GM23338 (cell line): Measurements from ENCODE around the gene ZMYND8. TPM values are rescaled to one million over a fixed set of nuclear protein-coding genes. Genes with fewer than 3 reads are reported as not detected.

Experiments
- ATAC-seq: fragments of 200-7000 bp; cut with Tn5 transposase; 3 replicates; pipeline ENCODE4 v1.9.1; 2020
- DNase-seq: peaks from one replicate; pipeline ENCODE4 v3.0.0-alpha.2; 2015; ENCODE audit warnings: low spot score
- H2AFZ ChIP-seq: fragments of 200-600 bp; sonication (generic); 2 replicates; pipeline ENCODE4 v1.8.0; 2016; ENCODE audit warnings: antibody characterized with exemption, mild to moderate bottlenecking, moderate library complexity
- H3F3A ChIP-seq: fragments of 200-600 bp; sonication (generic); replicated peaks from 2 replicates; pipeline ENCODE4 v1.8.0; 2017; ENCODE audit warnings: antibody characterized with exemption, mixed run types, low read depth
- H3K27ac ChIP-seq: fragments of 200-600 bp; sonication (generic); 2 replicates; pipeline ENCODE4 v1.6.1; 2016; ENCODE audit warnings: low read depth
- H3K27me3 ChIP-seq: fragments of 200-600 bp; sonication (generic); 2 replicates; pipeline ENCODE4 v1.8.0; 2016; ENCODE audit warnings: mild to moderate bottlenecking, mixed run types, moderate library complexity; ENCODE audit not compliant: insufficient read depth
- H3K36me3 ChIP-seq: fragments of 200-600 bp; sonication (generic); 2 replicates; pipeline ENCODE4 v1.8.0; 2016; ENCODE audit warnings: mild to moderate bottlenecking; ENCODE audit not compliant: insufficient read depth
- H3K4me1 ChIP-seq: fragments of 200-600 bp; sonication (generic); 2 replicates; pipeline ENCODE4 v1.8.0; 2016; ENCODE audit warnings: mild to moderate bottlenecking, moderate library complexity; ENCODE audit not compliant: insufficient read depth
- H3K4me2 ChIP-seq: fragments of 200-600 bp; sonication (generic); 2 replicates; pipeline ENCODE4 v1.7.1; 2017; ENCODE audit warnings: mixed run types
- H3K4me3 ChIP-seq: fragments of 200-600 bp; sonication (generic); 2 replicates; pipeline ENCODE4 v1.6.1; 2016; ENCODE audit warnings: mixed run types
- H3K79me2 ChIP-seq: fragments of 200-600 bp; sonication (generic); replicated peaks from 2 replicates; pipeline ENCODE4 v1.8.0; 2017; ENCODE audit warnings: mild to moderate bottlenecking; ENCODE audit not compliant: insufficient read depth
- H3K9me2 ChIP-seq: fragments of 200-600 bp; sonication (generic); 2 replicates; pipeline ENCODE4 v1.8.0; 2017; ENCODE audit not compliant: insufficient read depth
- H4K20me1 ChIP-seq: fragments of 200-600 bp; sonication (generic); replicated peaks from 2 replicates; pipeline ENCODE4 v1.8.0; 2017; ENCODE audit warnings: mild to moderate bottlenecking; ENCODE audit not compliant: insufficient read depth
- H3K27ac Mint-ChIP-seq: 2 replicates; pipeline ENCODE4 v1.8.0; 2020; ENCODE audit warnings: inconsistent platforms, mild to moderate bottlenecking, moderate library complexity, mixed read lengths
- H3K27me3 Mint-ChIP-seq: 3 replicates; pipeline ENCODE4 v1.8.0; 2022; ENCODE audit warnings: low read depth, mild to moderate bottlenecking, moderate library complexity, mixed read lengths, inconsistent platforms; ENCODE audit not compliant: insufficient read depth, poor library complexity
- H3K36me3 Mint-ChIP-seq: 3 replicates; pipeline ENCODE4 v1.8.0; 2021; ENCODE audit warnings: low read depth, mild to moderate bottlenecking, inconsistent platforms, moderate library complexity, mixed read lengths
- H3K4me1 Mint-ChIP-seq: 3 replicates; pipeline ENCODE4 v1.8.0; 2020; ENCODE audit warnings: mild to moderate bottlenecking, inconsistent platforms, mixed read lengths
- H3K4me3 Mint-ChIP-seq: 3 replicates; pipeline ENCODE4 v1.8.0; 2021; ENCODE audit warnings: moderate library complexity, mild to moderate bottlenecking, inconsistent platforms, mixed read lengths
- H3K9me3 Mint-ChIP-seq: 3 replicates; pipeline ENCODE4 v1.8.0; 2020; ENCODE audit warnings: moderate library complexity, mild to moderate bottlenecking, inconsistent platforms, mixed read lengths
- CREB1 ChIP-seq: fragments of 250-450 bp; sonication (Bioruptor Pico); IDR thresholded peaks from 2 replicates; pipeline ENCODE4 v1.5.0; 2020; ENCODE audit warnings: low read depth, mild to moderate bottlenecking, moderate library complexity
- ETS1 ChIP-seq: IDR thresholded peaks from 2 replicates; pipeline ENCODE4 v1.6.1; 2016; ENCODE audit warnings: antibody characterized with exemption
- EZH2 ChIP-seq: fragments of 200-600 bp; sonication (generic); IDR thresholded peaks from one replicate; pipeline ENCODE4 v1.8.0; 2017; ENCODE audit warnings: antibody characterized with exemption, mild to moderate bottlenecking, low read depth; ENCODE audit not compliant: unreplicated experiment
- EZH2phosphoT487 ChIP-seq: fragments of 200-600 bp; sonication (generic); IDR thresholded peaks from one replicate; pipeline ENCODE4 v1.8.1; 2018; ENCODE audit warnings: antibody characterized with exemption; ENCODE audit not compliant: unreplicated experiment
- JUNB ChIP-seq: IDR thresholded peaks from one replicate; pipeline ENCODE4 v1.6.1; 2016; ENCODE audit warnings: antibody characterized with exemption; ENCODE audit not compliant: unreplicated experiment
- NANOG ChIP-seq: IDR thresholded peaks from 2 replicates; pipeline ENCODE4 v1.6.1; 2016; ENCODE audit warnings: antibody characterized with exemption, borderline replicate concordance
- POLR2AphosphoS5 ChIP-seq: IDR thresholded peaks from 2 replicates; pipeline ENCODE4 v1.6.1; 2016; ENCODE audit warnings: antibody characterized with exemption, low read depth
- STAT1 ChIP-seq: IDR thresholded peaks from one replicate; pipeline ENCODE4 v1.6.1; 2016; ENCODE audit warnings: antibody characterized with exemption; ENCODE audit not compliant: unreplicated experiment
- ZNF114 ChIP-seq: fragments of 250-450 bp; sonication (Bioruptor Pico); IDR thresholded peaks from 2 replicates; pipeline ENCODE4 v1.5.0; 2020; ENCODE audit warnings: mild to moderate bottlenecking, moderate library complexity
- ZNF331 ChIP-seq: fragments of 250-450 bp; sonication (Bioruptor Pico); IDR thresholded peaks from 2 replicates; pipeline ENCODE4 v1.5.0; 2020; ENCODE audit warnings: low read depth, mild to moderate bottlenecking, moderate library complexity
- ZNF462 ChIP-seq: fragments of 250-450 bp; sonication (Bioruptor Pico); IDR thresholded peaks from 2 replicates; pipeline ENCODE4 v1.5.0; 2020; ENCODE audit warnings: mild to moderate bottlenecking, moderate library complexity
- polyA plus RNA-seq: library from polyadenylated mRNA; unstranded; fragments of >200 nt; fragmentation: Nextera tagmentation; extraction: Ambion mirVana; gene quantifications from 2 replicates; pipeline ENCODE4 v1.2.1, GENCODE V29; 2016
- total RNA-seq: library from RNA; depleted of rRNA; stranded (reverse); fragments of >200 nt; shearing (Covaris generic); gene quantifications from 2 replicates; pipeline ENCODE4 v1.2.3, GENCODE V29; 2014
- TF ChIP-seq, protein P1 (sequence below): IDR thresholded peaks from one replicate; pipeline ENCODE4 v1.6.1; 2018; ENCODE audit warnings: antibody characterized with exemption; ENCODE audit not compliant: unreplicated experiment
- TF ChIP-seq, protein P2 (sequence below), 2 experiments: fragments of 200-600 bp in 1 of 2; sonication (generic) in 1 of 2; conservative IDR thresholded peaks; 2 replicates each; pipeline versions ENCODE4 v1.5.1 to v1.6.1; 2016 to 2017; ENCODE audit warnings: antibody characterized with exemption in 2 of 2, low read depth in 2 of 2, mild to moderate bottlenecking in 2 of 2, moderate library complexity in 1 of 2

The ZMYND8 gene
- total and polyA plus RNA-seq, 2 experiments from 2014 or later, result 70.9 to 128 TPM

GRCh38 chr20:47224300-47224791, 132.2 kb downstream of the ZMYND8 start:
- peaks cover 24% of the 10 kb centered on the region for H3F3A ChIP-seq
- H3K27ac ChIP-seq, result no peak overlapping the region
- H3K27ac Mint-ChIP-seq, result no peak overlapping the region; the same call in 1 of the 2 replicates
- H3K4me2 ChIP-seq, result no peak overlapping the region
- H3K4me1 Mint-ChIP-seq, result peaks cover 13% of the 10 kb centered on the region; the same call in 1 of the 3 replicates
- DNase-seq (no peak), ATAC-seq (no peak)
- H3K4me3 Mint-ChIP-seq, result no peak overlapping the region
- no peaks in the 10 kb centered on the region for H3K27me3 ChIP-seq
- H3K9me2 ChIP-seq, result no peaks in the 10 kb centered on the region
- H3K4me3 ChIP-seq, result no peak overlapping the region
- peaks cover 10% of the 10 kb centered on the region for H3K27me3 Mint-ChIP-seq
- TF ChIP-seq EZH2phosphoT487 (no peak), EZH2 (no peak), STAT1 (no peak), ETS1 (no peak), CREB1 (no peak), JUNB (no peak), NANOG (no peak), ZNF331 (no peak), ZNF462 (CRISPR knock-in tag) (no peak), POLR2AphosphoS5 (no peak), ZNF114 (no peak)
- TF ChIP-seq, protein P1, sequence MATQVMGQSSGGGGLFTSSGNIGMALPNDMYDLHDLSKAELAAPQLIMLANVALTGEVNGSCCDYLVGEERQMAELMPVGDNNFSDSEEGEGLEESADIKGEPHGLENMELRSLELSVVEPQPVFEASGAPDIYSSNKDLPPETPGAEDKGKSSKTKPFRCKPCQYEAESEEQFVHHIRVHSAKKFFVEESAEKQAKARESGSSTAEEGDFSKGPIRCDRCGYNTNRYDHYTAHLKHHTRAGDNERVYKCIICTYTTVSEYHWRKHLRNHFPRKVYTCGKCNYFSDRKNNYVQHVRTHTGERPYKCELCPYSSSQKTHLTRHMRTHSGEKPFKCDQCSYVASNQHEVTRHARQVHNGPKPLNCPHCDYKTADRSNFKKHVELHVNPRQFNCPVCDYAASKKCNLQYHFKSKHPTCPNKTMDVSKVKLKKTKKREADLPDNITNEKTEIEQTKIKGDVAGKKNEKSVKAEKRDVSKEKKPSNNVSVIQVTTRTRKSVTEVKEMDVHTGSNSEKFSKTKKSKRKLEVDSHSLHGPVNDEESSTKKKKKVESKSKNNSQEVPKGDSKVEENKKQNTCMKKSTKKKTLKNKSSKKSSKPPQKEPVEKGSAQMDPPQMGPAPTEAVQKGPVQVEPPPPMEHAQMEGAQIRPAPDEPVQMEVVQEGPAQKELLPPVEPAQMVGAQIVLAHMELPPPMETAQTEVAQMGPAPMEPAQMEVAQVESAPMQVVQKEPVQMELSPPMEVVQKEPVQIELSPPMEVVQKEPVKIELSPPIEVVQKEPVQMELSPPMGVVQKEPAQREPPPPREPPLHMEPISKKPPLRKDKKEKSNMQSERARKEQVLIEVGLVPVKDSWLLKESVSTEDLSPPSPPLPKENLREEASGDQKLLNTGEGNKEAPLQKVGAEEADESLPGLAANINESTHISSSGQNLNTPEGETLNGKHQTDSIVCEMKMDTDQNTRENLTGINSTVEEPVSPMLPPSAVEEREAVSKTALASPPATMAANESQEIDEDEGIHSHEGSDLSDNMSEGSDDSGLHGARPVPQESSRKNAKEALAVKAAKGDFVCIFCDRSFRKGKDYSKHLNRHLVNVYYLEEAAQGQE, result no peak
- TF ChIP-seq, protein P2, sequence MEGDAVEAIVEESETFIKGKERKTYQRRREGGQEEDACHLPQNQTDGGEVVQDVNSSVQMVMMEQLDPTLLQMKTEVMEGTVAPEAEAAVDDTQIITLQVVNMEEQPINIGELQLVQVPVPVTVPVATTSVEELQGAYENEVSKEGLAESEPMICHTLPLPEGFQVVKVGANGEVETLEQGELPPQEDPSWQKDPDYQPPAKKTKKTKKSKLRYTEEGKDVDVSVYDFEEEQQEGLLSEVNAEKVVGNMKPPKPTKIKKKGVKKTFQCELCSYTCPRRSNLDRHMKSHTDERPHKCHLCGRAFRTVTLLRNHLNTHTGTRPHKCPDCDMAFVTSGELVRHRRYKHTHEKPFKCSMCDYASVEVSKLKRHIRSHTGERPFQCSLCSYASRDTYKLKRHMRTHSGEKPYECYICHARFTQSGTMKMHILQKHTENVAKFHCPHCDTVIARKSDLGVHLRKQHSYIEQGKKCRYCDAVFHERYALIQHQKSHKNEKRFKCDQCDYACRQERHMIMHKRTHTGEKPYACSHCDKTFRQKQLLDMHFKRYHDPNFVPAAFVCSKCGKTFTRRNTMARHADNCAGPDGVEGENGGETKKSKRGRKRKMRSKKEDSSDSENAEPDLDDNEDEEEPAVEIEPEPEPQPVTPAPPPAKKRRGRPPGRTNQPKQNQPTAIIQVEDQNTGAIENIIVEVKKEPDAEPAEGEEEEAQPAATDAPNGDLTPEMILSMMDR (conservative IDR thresholded peaks at IDR 0.05; ENCODE audit: low read depth in 2 of 2), result no peak
- H2AFZ ChIP-seq, result no peak overlapping the region
- H3K36me3 ChIP-seq, result peaks cover 75% of the 10 kb centered on the region
- no peaks in the 10 kb centered on the region for H3K4me1 ChIP-seq
- H3K79me2 ChIP-seq, result peaks cover 30% of the 10 kb centered on the region
- H3K9me3 Mint-ChIP-seq, result no peaks in the 10 kb centered on the region
- H3K36me3 Mint-ChIP-seq, result peaks cover 98% of the 10 kb centered on the region
- peaks cover 13% of the 10 kb centered on the region; the same call in 1 of the 2 replicates for H4K20me1 ChIP-seq
